HL-60/S4 treated with phorbol 12-myristate 13-acetate at 8.2 ng/mL for 4 days and 3 days (cell line): ENCODE results near the gene CNTNAP1.
"Not testable (repeated sequence)": the region's sequence is repeated elsewhere in the genome, so short reads cannot be mapped to it uniquely, and the experiment has no call there.

ENCODE experiments used
- in situ Hi-C: fragments of 300-500 bp; cut with MboI; formaldehyde crosslinking; loops from 2 replicates; pipeline ENCODE4 v1.15.0; 2022; ENCODE audit warnings: low sequenced_read_pairs

Gene CNTNAP1

DNA sequence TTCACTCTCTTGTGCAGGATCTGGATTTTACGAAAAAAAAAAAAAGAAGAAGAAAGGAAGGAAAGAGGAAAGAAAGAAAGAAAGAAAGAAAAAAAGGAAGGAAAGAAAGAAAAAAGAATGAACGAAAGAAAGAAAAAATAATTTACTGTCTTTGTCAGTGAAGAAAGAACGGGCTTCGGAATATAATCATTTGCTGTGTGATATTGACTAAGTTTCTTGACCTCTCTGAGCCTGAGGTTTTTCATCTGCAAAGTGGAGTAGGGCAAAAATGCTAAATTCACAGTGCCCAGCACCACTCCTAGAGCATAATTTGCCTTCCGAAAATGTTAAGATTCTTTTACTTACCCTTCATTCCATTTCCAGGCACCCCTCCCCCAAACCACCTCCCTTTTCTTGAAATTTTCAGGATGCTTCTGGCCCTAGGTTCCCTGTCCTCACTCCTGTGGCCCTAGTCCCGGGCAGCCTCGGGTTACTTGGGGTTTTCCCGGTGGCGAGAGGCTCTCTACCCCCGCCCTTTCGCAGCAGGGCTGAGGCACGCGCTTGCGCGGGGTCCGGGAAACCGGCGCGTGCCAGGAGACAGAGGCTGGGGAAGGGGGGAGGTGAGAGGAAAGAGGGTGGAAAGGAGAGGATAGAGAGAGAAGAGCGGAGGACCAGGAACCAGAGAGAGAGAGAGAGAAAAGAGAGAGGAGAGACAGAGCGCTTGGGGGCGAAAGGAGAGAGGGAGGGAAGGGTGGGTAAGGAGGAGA is at the start of gene CNTNAP1:
CNTNAP1 (plus strand) TSS at position 556 of the 746 bp plus-strand sequence. CDS start 299 bp downstream, outside the sequence.
- in situ Hi-C loops = no loop called here

DNA sequence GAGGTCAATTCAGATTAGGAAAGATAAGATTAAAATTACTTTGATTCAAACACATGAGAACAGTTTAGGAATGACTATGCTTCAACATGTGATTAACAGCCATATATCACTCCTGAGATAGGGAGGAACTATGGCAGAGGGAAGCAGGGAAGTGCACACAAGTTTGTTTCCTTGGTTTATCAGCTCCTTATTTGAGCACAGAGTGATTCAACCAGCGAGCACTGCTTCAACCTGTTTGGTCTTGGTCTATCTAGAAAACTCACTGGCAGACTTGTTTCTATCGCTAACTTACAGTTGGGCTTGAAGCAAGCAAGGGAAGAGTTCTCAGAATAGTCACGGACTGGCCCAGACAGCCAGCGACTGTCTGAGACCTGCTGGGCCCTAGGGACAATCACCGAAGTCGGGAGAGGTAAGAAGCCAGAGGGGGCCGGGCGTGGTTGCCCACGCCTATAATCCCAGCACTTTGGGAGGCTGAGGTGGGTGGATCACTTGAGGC is 49.3 kb upstream of the CNTNAP1 start:
- in situ Hi-C loops = no loop called here

DNA sequence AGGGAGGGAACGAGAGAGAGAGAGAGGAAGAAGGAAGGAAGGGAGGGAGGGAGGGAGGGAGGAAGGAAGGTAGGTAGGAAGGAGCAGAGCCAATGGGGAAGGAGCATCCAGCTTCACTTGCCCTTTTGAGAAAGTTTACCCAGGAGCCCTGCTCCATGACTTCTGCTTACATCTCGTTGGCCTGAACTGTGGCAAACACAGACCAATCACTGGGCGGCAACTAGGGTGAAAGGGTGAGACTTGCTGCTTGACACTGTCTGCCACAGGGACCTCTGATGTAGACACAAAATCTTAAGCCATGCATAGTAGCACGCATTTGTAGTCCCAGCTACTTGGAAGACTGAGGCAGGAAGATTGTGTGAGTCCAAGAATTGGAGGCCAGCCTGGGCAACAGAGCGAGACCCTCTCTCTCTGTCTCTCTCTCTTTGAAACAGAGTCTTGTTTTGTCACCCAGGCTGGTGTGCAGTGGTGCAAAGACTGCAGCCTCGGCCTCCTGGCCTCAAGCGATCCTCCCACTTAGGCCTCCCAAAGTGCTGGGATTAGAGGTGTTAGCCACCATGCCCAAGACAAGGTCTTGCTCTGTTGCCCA is 42.7 kb upstream of the CNTNAP1 start:
- in situ Hi-C loops = no loop called here

DNA sequence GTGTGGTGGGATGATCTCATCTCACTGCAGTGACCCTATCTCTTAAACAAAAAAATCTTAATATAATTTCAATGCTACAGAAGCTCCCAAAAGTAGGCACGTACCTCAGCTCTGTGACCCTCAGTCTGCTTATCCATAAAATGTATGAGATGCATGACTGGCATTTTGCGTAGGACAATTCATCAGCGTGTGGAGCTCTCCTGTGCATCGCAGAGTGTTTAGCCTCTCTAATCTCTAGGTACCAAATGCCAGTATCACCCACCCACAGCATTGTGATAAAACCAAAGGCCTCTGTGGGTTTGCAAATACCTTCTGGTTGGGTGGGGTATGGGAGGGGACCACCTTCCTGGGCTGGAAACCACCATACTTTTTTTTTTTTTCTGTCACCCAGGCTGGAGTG is 42.2 kb upstream of the CNTNAP1 start:
- in situ Hi-C loops = no loop called here

DNA sequence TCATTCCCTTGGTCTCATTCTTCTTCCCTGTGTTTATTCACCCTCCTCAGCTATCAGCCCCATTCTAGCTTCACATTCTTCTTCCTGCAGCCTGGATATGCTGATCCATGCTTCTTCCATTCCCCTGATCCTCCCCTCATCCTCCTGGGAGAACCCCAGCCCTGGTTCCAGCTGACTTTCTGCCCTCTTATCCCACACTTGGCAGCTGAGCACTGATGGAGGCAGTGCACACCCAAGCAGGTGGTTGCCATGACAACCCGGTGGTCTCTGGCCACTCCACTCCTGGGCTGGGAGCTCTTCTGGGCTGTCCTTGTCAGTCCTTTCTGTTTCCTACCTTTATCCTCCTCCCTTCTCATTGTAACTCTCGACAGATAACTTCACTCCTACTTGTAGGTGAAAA is 40.0 kb upstream of the CNTNAP1 start:
- in situ Hi-C loops = no loop called here

DNA sequence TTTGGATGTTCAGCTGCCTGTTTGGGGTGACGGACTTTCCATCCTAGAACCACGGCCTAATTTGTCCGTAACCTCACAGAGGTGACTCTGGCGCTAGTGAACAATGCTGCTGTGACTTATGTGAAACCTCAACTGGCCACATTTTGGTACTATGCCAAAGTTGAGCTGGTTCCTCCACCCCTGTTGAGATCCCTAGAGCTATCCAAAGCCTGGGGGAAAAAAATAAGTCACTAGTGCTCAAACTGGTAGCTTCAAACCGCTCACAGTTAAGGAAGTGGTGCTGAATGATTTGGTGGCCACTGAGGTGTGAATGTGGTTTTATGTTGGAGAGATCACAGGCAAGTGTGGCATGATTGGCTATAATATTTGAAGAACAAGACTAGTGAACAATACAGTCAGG is 34.6 kb upstream of the CNTNAP1 start:
- in situ Hi-C loops = no loop called here

DNA sequence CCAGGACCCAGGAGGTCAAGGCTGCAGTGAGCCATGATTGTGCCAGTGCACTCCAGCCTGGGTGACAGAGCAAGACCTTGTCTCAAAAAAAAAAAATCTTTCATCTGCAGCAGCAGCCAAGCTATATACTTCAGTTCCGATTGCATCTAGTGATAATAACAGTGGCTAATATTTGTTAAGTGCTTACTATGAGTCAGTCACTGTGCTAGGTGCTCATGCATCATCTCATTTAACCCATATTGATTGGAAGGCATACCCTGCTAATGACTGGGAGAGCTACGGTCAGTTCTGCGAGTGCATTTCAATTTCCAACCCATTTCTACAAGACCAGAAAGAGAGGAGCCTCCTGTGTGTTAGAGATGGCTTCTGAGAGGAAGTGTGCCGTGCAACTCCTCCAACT is 30.9 kb upstream of the CNTNAP1 start:
- in situ Hi-C loops = no loop called here

DNA sequence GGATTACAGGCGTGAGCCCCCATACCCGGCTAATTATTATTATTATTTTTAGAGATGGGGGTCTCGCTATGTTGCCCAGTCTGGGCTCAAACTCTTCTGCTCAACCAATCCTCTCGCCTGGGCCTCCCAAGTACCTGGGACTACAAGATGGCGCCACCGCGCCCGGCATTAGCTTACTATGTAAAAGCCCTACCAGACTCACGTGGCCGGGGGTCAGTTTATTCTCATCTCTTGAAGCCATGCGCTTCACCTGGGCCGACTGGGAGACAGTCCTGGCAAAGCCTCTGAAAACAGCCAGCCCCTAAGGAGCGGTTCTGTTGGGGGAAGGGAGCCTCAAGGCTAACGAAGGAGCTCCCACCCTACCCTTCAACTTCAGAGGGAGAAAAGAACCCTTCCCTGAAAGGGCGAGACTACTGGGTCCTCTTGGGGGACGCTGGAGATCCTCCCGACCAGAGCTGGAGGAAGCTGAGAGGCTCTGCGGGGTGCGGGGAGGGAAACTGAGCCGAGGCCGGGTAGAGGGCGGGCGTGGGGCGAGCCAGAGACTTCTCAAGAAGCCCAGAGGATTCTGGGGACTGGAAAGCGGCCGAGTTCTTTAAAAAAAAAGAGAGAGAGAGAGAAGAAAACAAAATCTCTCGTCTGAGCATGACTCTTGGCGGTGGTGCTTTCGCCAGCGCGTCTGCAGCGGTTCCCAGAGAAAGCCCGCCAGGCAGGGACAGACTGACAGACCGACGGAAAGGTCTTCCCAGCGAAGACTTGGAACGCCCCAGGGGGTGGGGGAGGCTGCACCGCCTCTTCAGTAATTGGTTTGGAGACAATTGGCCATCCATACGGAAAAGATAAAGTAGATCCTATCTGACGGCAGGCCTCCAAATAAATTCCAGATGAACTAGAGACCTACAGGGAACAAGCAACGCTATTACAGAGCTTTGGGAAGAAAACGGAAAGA is 28.9 kb upstream of the CNTNAP1 start:
- in situ Hi-C loops = no loop called here

DNA sequence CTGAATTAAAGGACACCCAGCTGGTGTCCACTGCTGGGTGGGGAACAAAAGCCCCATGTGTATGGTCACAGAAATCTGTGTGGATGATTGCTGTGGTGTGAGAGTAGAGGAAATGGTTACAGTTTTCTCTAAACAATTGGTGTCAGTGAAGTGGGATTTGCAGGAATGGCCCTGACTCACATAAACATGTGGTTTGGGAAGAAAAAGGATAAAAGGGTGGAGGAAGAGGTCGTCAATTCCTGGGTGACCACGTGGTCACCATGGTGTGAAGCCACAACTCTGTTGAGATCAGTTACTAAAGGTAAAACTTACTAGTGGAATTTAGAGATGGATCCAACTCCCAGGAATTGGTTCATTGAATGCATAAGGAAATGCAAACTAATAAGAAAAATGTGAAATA is 26.8 kb upstream of the CNTNAP1 start:
- in situ Hi-C loops = no loop called here

DNA sequence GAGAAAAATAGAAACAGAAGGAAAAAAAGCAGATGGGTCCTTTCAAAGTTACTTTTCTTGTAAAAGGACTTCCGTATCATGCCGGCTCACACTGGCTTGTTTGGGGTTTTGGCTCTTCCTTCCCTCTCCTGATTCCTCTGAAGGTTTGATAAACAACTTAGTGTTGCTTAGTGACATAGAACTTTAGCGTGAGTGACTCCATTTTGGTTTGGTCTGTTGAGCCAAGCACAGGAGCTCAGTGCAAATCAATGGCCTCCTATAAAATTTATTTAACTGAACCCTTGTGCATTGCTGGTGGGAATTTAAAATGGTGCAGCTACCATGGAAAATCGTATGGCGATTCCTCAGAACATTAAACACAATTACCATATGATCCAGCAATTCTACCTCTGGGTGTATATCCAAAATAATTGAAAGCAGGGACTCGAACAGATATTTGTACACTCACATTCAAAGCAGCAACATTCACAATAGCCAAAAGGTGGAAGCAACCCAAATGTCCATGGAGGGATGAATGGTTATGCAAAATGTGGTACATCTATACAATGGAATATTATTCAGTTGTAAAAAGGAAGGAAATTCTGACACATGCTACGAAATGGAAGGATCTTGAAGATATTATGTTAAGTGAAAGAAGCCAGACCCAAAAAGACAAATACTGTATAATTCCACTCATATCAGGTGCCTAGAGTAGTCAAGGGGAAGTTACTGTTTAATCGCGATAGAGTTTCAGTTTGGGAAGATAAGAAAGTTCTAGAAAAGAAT is 24.3 kb upstream of the CNTNAP1 start:
- in situ Hi-C loops = no loop called here

DNA sequence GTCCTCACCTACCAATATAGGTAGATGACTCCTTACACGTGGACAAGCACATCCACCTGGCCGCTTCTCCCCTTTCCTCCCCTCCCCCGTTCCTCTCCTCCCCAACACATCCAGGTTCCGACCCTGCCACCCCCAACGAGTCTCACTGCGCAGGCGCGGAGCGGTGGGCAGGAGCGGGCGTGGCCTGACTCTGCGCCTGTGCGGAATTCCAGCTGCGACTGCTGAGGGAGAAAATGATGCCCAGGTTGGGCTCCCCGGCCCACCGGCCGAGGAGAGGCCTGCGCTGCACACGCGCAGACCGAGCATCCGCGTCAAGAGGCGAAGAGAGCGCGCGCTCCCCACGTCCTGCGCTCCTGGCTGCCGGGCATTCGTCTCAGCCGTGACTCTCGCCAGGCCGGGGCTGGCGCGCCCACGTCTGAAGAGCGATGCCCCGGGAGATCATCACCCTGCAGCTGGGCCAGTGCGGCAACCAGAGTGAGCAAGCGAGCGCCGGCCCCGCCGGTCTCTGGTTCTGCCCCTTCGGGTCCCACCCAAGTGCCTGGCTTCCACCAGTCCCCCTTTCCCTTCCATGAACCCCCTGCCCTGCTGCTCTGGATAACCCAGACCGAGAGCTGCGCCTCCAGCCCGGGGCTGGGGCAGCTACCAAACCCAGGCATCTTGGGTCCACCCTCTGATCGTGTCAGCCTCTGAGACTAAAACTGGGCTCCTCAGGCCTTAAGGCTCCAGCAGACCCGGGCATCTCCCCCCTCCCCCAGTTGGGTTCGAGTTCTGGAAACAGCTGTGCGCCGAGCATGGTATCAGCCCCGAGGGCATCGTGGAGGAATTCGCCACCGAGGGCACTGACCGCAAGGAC is 23.0 kb upstream of the CNTNAP1 start, which contains the start of gene TUBG2:
TUBG2 (plus strand) TSS at position 206 of the 853 bp plus-strand sequence; CDS start at position 426, 220 bp downstream.
- in situ Hi-C loops = no loop called here

DNA sequence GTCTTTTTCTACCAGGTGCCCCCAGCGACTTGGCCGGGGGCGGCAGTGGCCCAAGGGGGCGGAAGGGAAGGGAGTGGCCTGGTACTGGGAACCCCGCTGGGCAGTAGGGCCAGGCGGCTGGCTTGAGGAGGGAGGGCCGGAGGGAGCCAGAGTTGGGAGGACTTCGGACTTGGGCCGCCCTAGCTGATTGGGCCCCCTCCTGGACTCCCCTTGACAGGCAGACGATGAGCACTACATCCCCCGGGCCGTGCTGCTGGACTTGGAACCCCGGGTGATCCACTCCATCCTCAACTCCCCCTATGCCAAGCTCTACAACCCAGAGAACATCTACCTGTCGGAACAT is 22.4 kb upstream of the CNTNAP1 start:
- in situ Hi-C loops = not testable (repeated sequence)

DNA sequence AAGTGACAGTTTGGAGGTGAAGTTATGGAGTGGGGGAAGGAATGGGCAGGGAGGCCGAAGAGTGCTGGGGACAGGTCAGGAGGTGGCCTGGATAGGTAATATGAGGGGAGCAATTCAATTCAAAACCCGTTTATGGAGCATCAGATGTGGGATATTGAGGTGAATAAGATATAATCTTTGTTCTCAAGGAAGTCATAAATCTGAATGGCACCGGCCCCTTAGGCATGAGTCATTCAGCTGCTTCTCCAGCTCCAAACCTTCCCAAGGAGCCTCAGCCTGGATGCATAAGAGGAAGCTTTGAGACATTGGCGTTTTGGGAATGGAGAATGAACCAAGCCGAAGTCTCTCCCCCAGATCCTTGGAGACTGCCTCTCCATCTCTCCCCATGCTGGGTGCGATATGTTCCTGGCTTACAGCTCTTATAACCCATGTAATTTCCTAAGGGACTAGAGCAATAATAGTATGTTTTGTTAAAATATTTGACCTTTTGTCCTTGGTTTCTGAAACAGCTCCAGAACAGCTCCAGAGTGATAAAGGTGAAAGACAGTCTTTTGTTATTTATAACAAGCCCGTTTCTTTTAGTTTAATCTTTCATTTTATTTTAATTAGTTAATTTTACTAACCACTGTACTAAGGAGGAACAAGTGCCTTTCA is 21.5 kb upstream of the CNTNAP1 start:
- in situ Hi-C loops = no loop called here

DNA sequence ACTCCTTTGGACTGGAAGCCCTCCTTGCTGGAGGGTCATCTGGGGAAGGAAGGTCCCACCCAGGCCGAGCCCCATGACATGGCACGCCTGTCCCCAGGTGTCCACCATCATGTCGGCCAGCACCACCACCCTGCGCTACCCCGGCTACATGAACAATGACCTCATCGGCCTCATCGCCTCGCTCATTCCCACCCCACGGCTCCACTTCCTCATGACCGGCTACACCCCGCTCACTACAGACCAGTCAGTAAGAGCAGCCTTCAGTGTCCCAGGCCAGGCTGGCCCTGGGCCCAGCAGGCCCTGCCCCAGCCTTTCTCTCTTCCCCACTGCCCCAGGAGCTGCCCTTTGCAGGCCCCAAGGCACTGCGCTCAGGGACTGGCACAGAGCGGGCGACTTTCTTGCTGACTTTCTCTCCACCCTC is 16.7 kb upstream of the CNTNAP1 start:
- in situ Hi-C loops = no loop called here

DNA sequence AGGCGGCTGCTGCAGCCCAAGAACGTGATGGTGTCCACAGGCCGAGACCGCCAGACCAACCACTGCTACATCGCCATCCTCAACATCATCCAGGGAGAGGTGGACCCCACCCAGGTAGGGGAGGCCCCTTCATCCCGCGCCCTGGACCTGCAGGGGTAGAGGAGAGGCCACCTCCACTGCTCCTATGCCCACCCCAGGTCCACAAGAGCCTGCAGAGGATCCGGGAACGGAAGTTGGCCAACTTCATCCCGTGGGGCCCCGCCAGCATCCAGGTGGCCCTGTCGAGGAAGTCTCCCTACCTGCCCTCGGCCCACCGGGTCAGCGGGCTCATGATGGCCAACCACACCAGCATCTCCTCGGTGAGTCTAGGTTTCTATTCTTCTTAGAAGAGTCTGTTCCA is 16.2 kb upstream of the CNTNAP1 start:
- in situ Hi-C loops = not testable (repeated sequence)

DNA sequence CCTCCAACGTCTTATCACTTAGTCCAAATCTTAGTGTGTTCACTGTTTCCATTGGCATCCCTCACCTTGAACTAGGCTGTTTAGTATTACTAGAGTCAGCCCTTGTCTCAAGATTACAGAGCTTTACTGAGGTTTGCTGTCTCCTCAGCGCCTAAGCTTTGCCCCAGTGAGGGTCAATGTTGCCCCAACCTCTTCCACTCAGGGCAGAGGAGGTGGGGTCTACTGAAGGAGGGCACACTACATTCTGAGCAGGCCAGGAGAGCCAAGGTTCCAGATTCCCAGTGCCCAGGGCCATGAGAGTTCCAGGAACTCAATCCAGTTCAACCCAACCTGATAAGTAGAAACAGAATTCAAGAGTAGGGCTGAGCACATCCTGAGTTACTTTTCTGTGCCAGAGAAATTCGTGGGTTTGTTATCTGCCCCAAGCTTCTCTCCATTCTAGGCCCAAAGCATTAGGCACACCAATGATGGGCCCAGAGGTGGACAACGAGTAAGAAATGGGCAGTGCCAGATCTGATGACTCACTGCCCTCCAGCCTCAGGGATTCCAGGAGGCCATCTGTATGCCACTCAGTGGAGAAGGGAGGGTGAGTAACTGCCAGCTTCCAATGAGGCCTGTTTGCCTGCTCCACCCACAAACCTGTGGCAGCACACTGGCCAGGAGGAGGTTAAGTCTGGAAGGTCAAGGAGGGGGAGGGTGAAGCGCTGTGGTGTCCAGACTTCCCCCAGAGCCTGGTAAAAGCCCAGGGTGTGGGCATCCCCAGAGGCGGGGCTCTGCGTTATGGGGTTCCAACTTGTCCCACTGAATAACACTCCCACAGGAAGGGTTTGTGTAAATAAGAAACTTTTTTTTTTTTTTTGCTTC is 15.0 kb upstream of the CNTNAP1 start:
- in situ Hi-C loops = no loop called here

DNA sequence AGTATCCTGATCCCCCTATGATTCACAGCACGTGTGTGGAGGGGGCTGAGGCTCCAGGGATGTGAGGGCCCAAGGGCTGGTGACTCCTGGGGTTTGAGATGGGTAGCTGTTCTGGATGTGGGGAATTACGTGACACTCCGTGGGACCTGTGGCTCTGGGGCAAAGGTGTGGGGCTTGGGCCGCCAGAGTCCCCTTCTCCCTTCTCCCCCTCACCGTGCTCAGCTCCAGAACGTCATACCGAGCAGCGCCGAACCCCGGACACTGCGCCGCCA is 12.7 kb upstream of the CNTNAP1 start:
- in situ Hi-C loops = no loop called here

DNA sequence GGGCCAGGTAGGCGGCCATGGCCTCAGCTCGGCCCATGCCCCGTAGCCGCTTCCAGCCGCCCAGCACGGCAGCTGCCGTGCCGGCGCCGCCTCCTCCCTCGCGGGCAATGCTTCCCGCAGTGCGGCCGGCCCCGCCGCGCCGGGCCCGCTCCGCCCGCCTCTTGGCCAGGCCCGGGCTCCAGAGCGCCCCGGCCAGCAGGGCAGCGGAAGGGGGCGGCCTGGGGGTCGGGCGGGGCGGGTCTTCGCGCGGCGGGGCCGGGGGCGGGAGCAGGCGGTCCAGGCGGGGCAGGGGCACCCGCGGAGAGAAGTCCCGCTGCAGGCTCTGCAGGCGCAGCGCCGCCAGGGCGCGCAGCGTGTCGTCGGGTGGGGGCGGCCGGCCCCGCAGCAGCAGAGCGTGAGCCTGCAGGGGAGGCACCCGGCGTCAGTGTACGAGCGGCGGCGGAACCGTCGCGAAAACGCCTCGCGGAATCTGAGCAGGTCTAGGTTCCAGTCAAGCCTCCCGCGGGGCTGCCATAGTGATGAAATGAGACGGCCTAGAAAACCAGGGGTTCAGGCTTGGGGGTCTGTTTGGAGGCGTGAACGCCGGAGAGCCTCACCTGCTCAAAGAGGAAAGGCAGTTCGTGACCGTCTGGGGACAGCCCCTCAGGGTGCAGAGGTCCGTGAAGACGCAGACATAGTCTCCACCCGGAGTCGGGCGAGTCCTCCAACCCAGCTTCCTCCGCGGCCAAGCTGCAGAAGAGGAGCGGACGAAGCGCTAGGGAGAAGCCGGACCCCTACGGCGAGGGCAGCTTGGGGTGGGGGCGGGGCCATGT is 12.1 kb upstream of the CNTNAP1 start:
- in situ Hi-C loops = no loop called here
